Measurements from ENCODE around the gene ZNF488. TPM values are rescaled to one million over a fixed set of nuclear protein-coding genes. Genes with fewer than 3 reads are reported as not detected.

ZNF488 gene
- total RNA-seq, 2 donors from 2014 or later, result 0.53 to 1.2 TPM

- H3K36me3 Mint-ChIP-seq (ENCODE audit: low read depth), result no peaks in the 10 kb centered on the region
- H3K4me1 Mint-ChIP-seq, result peaks cover 33% of the 10 kb centered on the region
- no peak overlapping the region for H3K27ac ChIP-seq (ENCODE audit: low read depth, low read length)
- H3K4me3 ChIP-seq (ENCODE audit: low read length), result no peak overlapping the region
- H3K9me3 ChIP-seq (ENCODE audit: control insufficient read depth, low read length), result no peaks in the 10 kb centered on the region
- peak; percentile 80 for DNase-seq
- no peak overlapping the region for H3K9ac ChIP-seq (ENCODE audit: extremely low read depth, low read length, poor library complexity, severe bottlenecking)
- no peaks in the 10 kb centered on the region for H3K27me3 ChIP-seq (ENCODE audit: control insufficient read depth, insufficient read depth, low read length, poor library complexity, severe bottlenecking)
- H3K27ac Mint-ChIP-seq, result peak overlapping the region; percentile 39
- H3K4me3 Mint-ChIP-seq, result no peak overlapping the region
- no peak for TF ChIP-seq CTCF (conservative IDR thresholded peaks at IDR 0.05)
- WGBS, 2 experiments (ENCODE audit: insufficient coverage in 1 of 2, insufficient read length in 1 of 2), result 90 to 100% methylated on average over 1 to 6 of the region's 6 CpGs
- H3K27me3 Mint-ChIP-seq (ENCODE audit: insufficient read depth), result peaks cover 15% of the 10 kb centered on the region
- no peaks in the 10 kb centered on the region for H3K36me3 ChIP-seq (ENCODE audit: control insufficient read depth, insufficient read depth, low read length)
- H3K4me1 ChIP-seq (ENCODE audit: control insufficient read depth, insufficient read depth, low read length), result peaks cover 12% of the 10 kb centered on the region
- no peaks in the 10 kb centered on the region for H3K9me3 Mint-ChIP-seq
Measured at GRCh38 chr10:47404446-47404845, 20.4 kb upstream of the ZNF488 start.

- Mint-ChIP-seq H3K27me3 (ENCODE audit: insufficient read depth) (peaks cover 15% of the 10 kb centered on the region), H3K9me3 (no peaks in the 10 kb centered on the region), H3K36me3 (ENCODE audit: low read depth) (no peaks in the 10 kb centered on the region), H3K27ac (peak overlapping the region; percentile 75), H3K4me1 (peaks cover 33% of the 10 kb centered on the region), H3K4me3 (peak overlapping the region; percentile 17)
- Histone ChIP-seq H3K4me3 (ENCODE audit: low read length) (no peak overlapping the region), H3K4me1 (ENCODE audit: control insufficient read depth, insufficient read depth, low read length) (peaks cover 12% of the 10 kb centered on the region), H3K36me3 (ENCODE audit: control insufficient read depth, insufficient read depth, low read length) (no peaks in the 10 kb centered on the region), H3K9ac (ENCODE audit: extremely low read depth, low read length, poor library complexity, severe bottlenecking) (no peak overlapping the region), H3K27ac (ENCODE audit: low read depth, low read length) (no peak overlapping the region), H3K9me3 (ENCODE audit: control insufficient read depth, low read length) (no peaks in the 10 kb centered on the region), H3K27me3 (ENCODE audit: control insufficient read depth, insufficient read depth, low read length, poor library complexity, severe bottlenecking) (no peaks in the 10 kb centered on the region)
- WGBS, 2 experiments (ENCODE audit: insufficient coverage in 1 of 2, insufficient read length in 1 of 2), result 70% methylated on average over 2 to 6 of the region's 6 CpGs
- DNase-seq, result peak; percentile 66
- TF ChIP-seq CTCF (conservative IDR thresholded peaks at IDR 0.05), result peak; percentile 27
Measured at GRCh38 chr10:47403446-47404318, 19.6 kb upstream of the ZNF488 start.

GRCh38 chr10:47402641-47403301, 18.7 kb upstream of the ZNF488 start:
- 11 to 31% methylated on average over 3 to 4 of the region's 4 CpGs for WGBS, 2 experiments (ENCODE audit: insufficient coverage in 1 of 2, insufficient read length in 1 of 2)
- peak; percentile 93 for DNase-seq
- Mint-ChIP-seq H3K27ac (peak overlapping the region; percentile 68), H3K9me3 (no peaks in the 10 kb centered on the region), H3K27me3 (ENCODE audit: insufficient read depth) (peaks cover 18% of the 10 kb centered on the region), H3K4me1 (peaks cover 33% of the 10 kb centered on the region), H3K36me3 (ENCODE audit: low read depth) (no peaks in the 10 kb centered on the region), H3K4me3 (peak overlapping the region; percentile 17)
- Histone ChIP-seq H3K36me3 (ENCODE audit: control insufficient read depth, insufficient read depth, low read length) (no peaks in the 10 kb centered on the region), H3K9me3 (ENCODE audit: control insufficient read depth, low read length) (no peaks in the 10 kb centered on the region), H3K9ac (ENCODE audit: extremely low read depth, low read length, poor library complexity, severe bottlenecking) (no peak overlapping the region), H3K4me3 (ENCODE audit: low read length) (no peak overlapping the region), H3K27ac (ENCODE audit: low read depth, low read length) (peak overlapping the region; percentile 19), H3K4me1 (ENCODE audit: control insufficient read depth, insufficient read depth, low read length) (peaks cover 12% of the 10 kb centered on the region), H3K27me3 (ENCODE audit: control insufficient read depth, insufficient read depth, low read length, poor library complexity, severe bottlenecking) (no peaks in the 10 kb centered on the region)
- TF ChIP-seq CTCF (conservative IDR thresholded peaks at IDR 0.05), result peak; percentile 20

Data from endodermal cell (in vitro differentiated cells).